Measurements from ENCODE around the gene AVL9. TPM values are rescaled to one million over a fixed set of nuclear protein-coding genes. Genes with fewer than 3 reads are reported as not detected.

AVL9 gene
- total and polyA plus RNA-seq, 2 of the 13 experiments (the other 11 are each of a cell fraction or from before 2014, with no cell fraction given): 29.9 to 48.0 TPM

- TF ChIP-seq ZGPAT (CRISPR knock-in tag; IDR thresholded peaks at IDR 0.05): no peak
- TF ChIP-seq KAT7 (CRISPR knock-in tag; IDR thresholded peaks at IDR 0.05; ENCODE audit: borderline replicate concordance): no peak
- no peak for TF ChIP-seq NFE2L2 (IDR thresholded peaks at IDR 0.05; ENCODE audit: low read length)
- TF ChIP-seq ZNF431 (CRISPR knock-in tag; IDR thresholded peaks at IDR 0.05; ENCODE audit: borderline replicate concordance, low read depth): no peak
These were observed 121.3 kb downstream of the AVL9 start (continued) for GRCh38 chr7:32616625-32617024.

GRCh38 chr7:32618470-32618869 is 123.2 kb downstream of the AVL9 start:
- H3K36me3 ChIP-seq (replicated peaks in 1 of 2; ENCODE audit: control insufficient read depth in 1 of 2, insufficient read depth in 2 of 2, low read length in 2 of 2): peaks cover 0 to 2% of the 10 kb centered on the region in 2 experiments; a peak in 1 of 5 replicates
- in situ Hi-C loops (cut with HindIII; ENCODE audit: extremely low pct_ligation_motif_present, low pct_unique_long_range_greater_than_20kb): no loop called here
- no peak overlapping the region for H2AFZ ChIP-seq (ENCODE audit: low read length)
- BruUV-seq (replicated peaks): no TSS peak
- H3K27ac ChIP-seq (ENCODE audit: extremely low read length, insufficient read depth, low read length): no peak overlapping the region
- no peak overlapping the region for H3K9ac ChIP-seq (ENCODE audit: insufficient read depth, low read depth, low read length)
- H3K4me3 ChIP-seq (replicated peaks in 1 of 3; ENCODE audit: insufficient read depth in 1 of 3, low read depth in 2 of 3, low read length in 3 of 3): no peak overlapping the region
- ChIA-PET CTCF (ENCODE audit: low intra/inter-chr PET ratio, low total read pairs) (no interaction called here), POLR2A (no interaction called here)
- no peak for TF ChIP-seq TCF7 (IDR thresholded peaks at IDR 0.05; ENCODE audit: low read depth)
- no peak for TF ChIP-seq NBN (conservative IDR thresholded peaks at IDR 0.05)
- no peak for TF ChIP-seq ZBTB7A (CRISPR knock-in tag; IDR thresholded peaks at IDR 0.05)
- FAIRE-seq (no peak), DNase-seq (ENCODE audit: low spot score) (no peak), ATAC-seq (no peak)
- H3K4me1 ChIP-seq (ENCODE audit: insufficient read depth, low read length): no peaks in the 10 kb centered on the region
- H3K9me3 ChIP-seq (ENCODE audit: low read length): no peaks in the 10 kb centered on the region
- no peak overlapping the region for H3K4me2 ChIP-seq (ENCODE audit: low read depth, low read length)
- H3K27me3 ChIP-seq (ENCODE audit: control insufficient read depth in 1 of 2, insufficient read depth in 2 of 2, low read length in 2 of 2): no peaks in the 10 kb centered on the region
- H4K20me1 ChIP-seq (ENCODE audit: insufficient read depth, low read length): no peaks in the 10 kb centered on the region
- H3K79me2 ChIP-seq (ENCODE audit: insufficient read depth, low read length): no peaks in the 10 kb centered on the region
- intact Hi-C loops (cut with micrococcal nuclease; ENCODE audit: unreplicated experiment): no loop called here
- WGBS (ENCODE audit: low lambda C conversion rate): 88% methylated on average over 2 of the region's 2 CpGs

GRCh38 chr7:32618987-32619386 is 123.7 kb downstream of the AVL9 start:
- 92% methylated on average over 4 of the region's 4 CpGs for WGBS (ENCODE audit: low lambda C conversion rate)
- ATAC-seq: no peak
- ChIA-PET POLR2A (no interaction called here), CTCF (ENCODE audit: low intra/inter-chr PET ratio, low total read pairs) (no interaction called here)
- no peak overlapping the region for H3K4me3 ChIP-seq (replicated peaks in 1 of 3; ENCODE audit: insufficient read depth in 1 of 3, low read depth in 2 of 3, low read length in 3 of 3)
- BruUV-seq (replicated peaks): no TSS peak
- no peak overlapping the region for H3K4me2 ChIP-seq (ENCODE audit: low read depth, low read length)
- H3K27me3 ChIP-seq (ENCODE audit: control insufficient read depth in 1 of 2, insufficient read depth in 2 of 2, low read length in 2 of 2): no peaks in the 10 kb centered on the region
- no peak overlapping the region for H3K27ac ChIP-seq (ENCODE audit: extremely low read length, insufficient read depth, low read length)
- no peaks in the 10 kb centered on the region for H4K20me1 ChIP-seq (ENCODE audit: insufficient read depth, low read length)
- H3K36me3 ChIP-seq (replicated peaks in 1 of 2; ENCODE audit: control insufficient read depth in 1 of 2, insufficient read depth in 2 of 2, low read length in 2 of 2): peaks cover 0 to 2% of the 10 kb centered on the region in 2 experiments; a peak in 1 of 5 replicates
- H3K9ac ChIP-seq (ENCODE audit: insufficient read depth, low read depth, low read length): no peak overlapping the region
- H2AFZ ChIP-seq (ENCODE audit: low read length): no peak overlapping the region
- DNase-seq (ENCODE audit: low spot score): no peak
- no peaks in the 10 kb centered on the region for H3K4me1 ChIP-seq (ENCODE audit: insufficient read depth, low read length)
- in situ Hi-C loops (cut with HindIII; ENCODE audit: extremely low pct_ligation_motif_present, low pct_unique_long_range_greater_than_20kb) (no loop called here), intact Hi-C loops (cut with micrococcal nuclease; ENCODE audit: unreplicated experiment) (no loop called here)
- H3K9me3 ChIP-seq (ENCODE audit: low read length): no peaks in the 10 kb centered on the region
- H3K79me2 ChIP-seq (ENCODE audit: insufficient read depth, low read length): no peaks in the 10 kb centered on the region
- FAIRE-seq: no peak
- TF ChIP-seq ZNF263 (CRISPR knock-in tag; IDR thresholded peaks at IDR 0.05): no peak
- TF ChIP-seq NR2F2 (IDR thresholded peaks at IDR 0.05; ENCODE audit: borderline replicate concordance, low read depth): no peak
- TF ChIP-seq FOXK2 (IDR thresholded peaks at IDR 0.05): no peak
- TF ChIP-seq FOSL2 (CRISPR knock-in tag; IDR thresholded peaks at IDR 0.05): no peak
- TF ChIP-seq DNMT3B (CRISPR knock-in tag; conservative IDR thresholded peaks at IDR 0.05): no peak
- no peak for TF ChIP-seq ZBTB10 (CRISPR knock-in tag; IDR thresholded peaks at IDR 0.05; ENCODE audit: borderline replicate concordance)

Data from HepG2 (cell line).